Fibroblast of skin of left quadriceps (primary cell): Measurements from ENCODE around the gene HUS1B.

Source experiments
- DNase-seq, 2 experiments: peaks; one replicate each; pipeline ENCODE4 v3.0.0-alpha.2; 2013; ENCODE audit warnings: low read depth in 2 of 2

Gene HUS1B

GRCh38 chr6:622462-622861 is 34.4 kb downstream of the HUS1B start:
- no peak for DNase-seq

GRCh38 chr6:621931-622330 is 35.0 kb downstream of the HUS1B start:
- DNase-seq = no peak

- no peak for DNase-seq
Measured at GRCh38 chr6:620950-621349, 36.0 kb downstream of the HUS1B start.

DNA sequence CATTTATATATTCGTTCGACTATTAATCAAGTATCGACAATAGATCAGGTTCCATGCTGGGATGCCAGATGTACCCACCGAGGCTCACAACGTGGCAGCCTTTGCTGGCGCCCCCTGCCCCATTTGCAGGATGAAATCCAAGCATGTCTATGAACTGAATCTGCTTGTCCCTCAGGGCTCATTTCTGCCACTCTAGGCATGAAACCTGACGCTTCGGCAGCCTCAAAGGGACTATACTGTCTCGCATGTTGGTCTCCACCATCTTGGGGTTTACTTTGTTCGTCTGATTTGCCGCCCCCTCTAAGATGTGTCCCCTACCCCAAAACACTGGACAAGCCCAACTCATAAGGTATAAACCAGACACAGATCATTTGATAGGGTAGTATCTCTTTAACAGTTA is 36.7 kb downstream of the HUS1B start:
- no peak for DNase-seq

DNA sequence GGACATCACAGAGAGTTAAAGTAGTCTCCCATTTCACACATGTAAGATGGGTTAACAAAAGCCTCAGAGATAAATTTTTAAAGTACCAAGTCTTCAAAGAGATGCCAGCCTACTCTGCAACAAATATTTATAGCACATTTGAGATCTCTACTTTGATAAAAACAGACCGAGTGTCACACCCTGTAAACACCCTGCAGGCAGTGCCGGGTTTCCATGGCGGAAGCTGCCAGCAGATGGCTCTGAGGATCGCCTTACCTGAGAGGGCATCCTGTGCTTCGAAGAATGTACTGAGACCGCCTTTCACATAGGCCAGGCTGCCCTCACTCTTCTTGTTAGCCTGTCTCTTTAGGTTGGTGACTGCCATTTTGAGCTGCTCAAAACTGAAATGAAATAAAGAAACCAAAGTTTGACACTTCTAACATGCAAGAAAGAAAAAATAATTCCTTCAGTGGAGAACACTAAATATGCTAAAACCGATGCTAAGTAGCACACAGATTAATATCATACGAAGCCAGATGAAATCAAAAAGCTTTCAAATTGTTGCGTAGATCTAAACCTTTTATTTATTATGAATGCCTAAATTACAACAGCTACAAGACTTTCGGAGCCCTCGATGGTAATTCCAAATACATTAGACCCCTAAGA is 39.3 kb downstream of the HUS1B start:
- DNase-seq = no peak

- no peak for DNase-seq
Measured at GRCh38 chr6:613981-614380, 42.9 kb downstream of the HUS1B start.

GRCh38 chr6:611928-612327 is 45.0 kb downstream of the HUS1B start:
- no peak for DNase-seq

DNA sequence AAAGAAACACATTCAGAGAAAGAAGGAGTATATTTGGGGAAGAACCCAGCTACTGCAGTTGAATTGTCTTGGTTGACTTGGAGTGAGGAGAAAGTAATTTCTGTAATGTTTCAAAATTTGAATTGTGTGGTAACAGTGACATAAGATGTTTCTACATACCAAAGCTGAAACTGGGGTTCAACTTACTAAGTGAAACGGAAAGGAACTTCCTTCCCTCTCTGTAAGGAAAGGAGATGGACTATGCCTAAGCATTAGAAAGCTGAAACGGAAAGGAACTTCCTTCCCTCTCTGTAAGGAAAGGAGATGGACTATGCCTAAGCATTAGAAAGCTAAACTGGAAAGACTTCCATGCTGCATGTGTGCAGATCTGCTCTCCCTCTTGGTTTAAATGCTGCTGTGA is 46.0 kb downstream of the HUS1B start:
- DNase-seq = no peak

DNA sequence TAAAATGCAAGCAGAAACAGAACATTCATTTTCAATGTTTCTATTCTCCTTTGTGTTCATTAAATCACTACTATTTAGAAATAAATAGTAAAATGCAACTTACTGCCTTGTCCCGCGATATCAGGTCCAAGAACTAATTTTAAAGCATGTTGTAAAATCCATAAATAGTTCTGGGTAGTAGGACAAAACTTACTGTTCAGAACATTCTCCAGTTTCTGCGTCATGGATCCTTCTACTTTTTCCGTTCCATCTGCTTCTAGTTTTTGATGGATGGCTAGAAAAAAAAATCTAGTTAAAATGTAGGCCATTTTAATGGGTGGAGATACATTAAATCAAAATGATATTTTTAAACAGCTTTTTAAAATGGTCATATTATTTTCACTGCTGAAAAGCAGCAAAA is 47.0 kb downstream of the HUS1B start:
- DNase-seq = no peak

GRCh38 chr6:606829-607379 is 50.0 kb downstream of the HUS1B start:
- DNase-seq = no peak
